GM18873 (cell line): Measurements from ENCODE around the gene SUN5.
"Not testable (repeated sequence)": the region's sequence is repeated elsewhere in the genome, so short reads cannot be mapped to it uniquely, and the experiment has no call there.

Experiments used
- ATAC-seq: cut with Tn5 transposase; IDR thresholded peaks from one replicate; pipeline ENCODE4 v1.9.1; 2021; ENCODE audit warnings: mild to moderate bottlenecking, moderate library complexity, moderate number of reproducible peaks; ENCODE audit not compliant: unreplicated experiment, low FRiP score

Gene SUN5

GRCh38 chr20:32980990-32981389, 23.2 kb downstream of the SUN5 start:
- ATAC-seq = no peak

- no peak for ATAC-seq
Measured at GRCh38 chr20:32980131-32980941, 23.9 kb downstream of the SUN5 start.

GRCh38 chr20:32979201-32979998, 24.8 kb downstream of the SUN5 start:
- ATAC-seq = no peak

- no peak for ATAC-seq
Measured at GRCh38 chr20:32978009-32978335, 26.3 kb downstream of the SUN5 start.

GRCh38 chr20:32977281-32978008, 26.8 kb downstream of the SUN5 start:
- ATAC-seq = no peak

- no peak for ATAC-seq
Measured at GRCh38 chr20:32976746-32977145, 27.5 kb downstream of the SUN5 start.

- no peak for ATAC-seq
Measured at GRCh38 chr20:32975698-32976674, 28.2 kb downstream of the SUN5 start.

- ATAC-seq = not testable (repeated sequence)
Measured at GRCh38 chr20:32975121-32975520, 29.1 kb downstream of the SUN5 start.

GRCh38 chr20:32974204-32975064, 29.8 kb downstream of the SUN5 start:
- ATAC-seq = not testable (repeated sequence)

- no peak for ATAC-seq
Measured at GRCh38 chr20:32973077-32973717, 31.0 kb downstream of the SUN5 start.

GRCh38 chr20:32972181-32973076, 31.8 kb downstream of the SUN5 start:
- ATAC-seq = peak; percentile 76

GRCh38 chr20:32971703-32972161, 32.5 kb downstream of the SUN5 start:
- no peak for ATAC-seq

- ATAC-seq = no peak
Measured at GRCh38 chr20:32970973-32971300, 33.3 kb downstream of the SUN5 start.

GRCh38 chr20:32970115-32970972, 33.9 kb downstream of the SUN5 start:
- no peak for ATAC-seq

GRCh38 chr20:32969356-32970114, 34.7 kb downstream of the SUN5 start:
- ATAC-seq = no peak
